Upper lobe of left lung (tissue), 4 donors: Measurements from ENCODE around the gene GDPD2.

Experiments used
- EP300 ChIP-seq, 4 donors: sonication (generic); formaldehyde crosslinking; IDR thresholded peaks; one replicate each; pipeline ENCODE4 v1.5.1; 2017; ENCODE audit warnings: antibody characterized with exemption in 4 of 4, control low read depth in 2 of 4
- TF ChIP-seq, protein P1 (sequence below), 6 experiments: fragments of 450-650 bp in 4 of 6; fragments of 200-600 bp in 2 of 6; sonication (generic) in 2 of 6; IDR thresholded peaks; one replicate each; pipeline ENCODE4 v1.5.1; 2016 to 2019; ENCODE audit warnings: antibody characterized with exemption in 6 of 6

DNA sequence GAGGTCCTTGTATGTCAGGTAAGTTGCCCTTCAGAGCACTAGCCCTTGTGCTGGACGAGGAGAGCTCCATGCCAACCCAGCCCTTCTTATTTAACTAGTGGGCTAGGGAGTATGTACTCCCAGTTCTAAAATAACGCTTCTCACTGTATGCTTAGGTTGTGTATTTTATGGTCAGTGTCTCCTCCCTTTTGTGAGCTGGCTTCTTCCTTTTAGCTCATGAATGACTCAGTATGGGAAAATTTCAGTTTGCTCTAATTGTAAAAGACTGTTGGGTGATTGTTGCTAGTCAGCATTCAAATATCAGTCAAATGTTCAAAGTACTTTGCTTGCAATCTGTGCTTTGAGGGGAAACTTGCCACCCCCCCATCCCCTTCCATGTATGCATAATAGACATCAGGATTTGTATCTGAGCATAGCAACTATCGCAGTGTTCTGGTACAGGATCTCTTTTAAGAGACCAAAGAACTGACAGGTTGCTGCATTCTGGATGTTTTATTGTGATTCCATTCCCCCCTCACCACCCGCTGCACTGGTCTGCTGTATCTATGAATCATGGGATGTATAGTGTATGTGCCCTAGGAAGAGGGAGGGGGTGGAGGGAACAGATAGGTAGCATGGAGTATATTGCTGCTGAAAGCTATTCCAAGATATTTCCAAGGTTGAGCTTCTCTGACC lies 56.3 kb downstream of the GDPD2 start:
- TF ChIP-seq, protein P1, sequence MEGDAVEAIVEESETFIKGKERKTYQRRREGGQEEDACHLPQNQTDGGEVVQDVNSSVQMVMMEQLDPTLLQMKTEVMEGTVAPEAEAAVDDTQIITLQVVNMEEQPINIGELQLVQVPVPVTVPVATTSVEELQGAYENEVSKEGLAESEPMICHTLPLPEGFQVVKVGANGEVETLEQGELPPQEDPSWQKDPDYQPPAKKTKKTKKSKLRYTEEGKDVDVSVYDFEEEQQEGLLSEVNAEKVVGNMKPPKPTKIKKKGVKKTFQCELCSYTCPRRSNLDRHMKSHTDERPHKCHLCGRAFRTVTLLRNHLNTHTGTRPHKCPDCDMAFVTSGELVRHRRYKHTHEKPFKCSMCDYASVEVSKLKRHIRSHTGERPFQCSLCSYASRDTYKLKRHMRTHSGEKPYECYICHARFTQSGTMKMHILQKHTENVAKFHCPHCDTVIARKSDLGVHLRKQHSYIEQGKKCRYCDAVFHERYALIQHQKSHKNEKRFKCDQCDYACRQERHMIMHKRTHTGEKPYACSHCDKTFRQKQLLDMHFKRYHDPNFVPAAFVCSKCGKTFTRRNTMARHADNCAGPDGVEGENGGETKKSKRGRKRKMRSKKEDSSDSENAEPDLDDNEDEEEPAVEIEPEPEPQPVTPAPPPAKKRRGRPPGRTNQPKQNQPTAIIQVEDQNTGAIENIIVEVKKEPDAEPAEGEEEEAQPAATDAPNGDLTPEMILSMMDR (IDR thresholded peaks at IDR 0.05) = no peak
- TF ChIP-seq EP300 (IDR thresholded peaks at IDR 0.05) = no peak
